Osteocyte (in vitro differentiated cells): ENCODE results near the gene RCVRN. TPM values are rescaled to one million over a fixed set of nuclear protein-coding genes. Genes with fewer than 3 reads are reported as not detected.
A peak's percentile ranks its signal among the peaks of the same experiment; 100 is the strongest.

Experiments used
- DNase-seq: peaks from one replicate; pipeline ENCODE4 v3.0.0; 2021; ENCODE audit warnings: mixed read lengths; ENCODE audit not compliant: unreplicated experiment; ENCODE audit errors: extremely low spot score
- H3K27ac Mint-ChIP-seq: one replicate; pipeline ENCODE4 v1.8.0; 2021; ENCODE audit warnings: mild to moderate bottlenecking, mixed read lengths; ENCODE audit not compliant: unreplicated experiment
- H3K27me3 Mint-ChIP-seq: one replicate; pipeline ENCODE4 v1.8.0; 2021; ENCODE audit warnings: mixed read lengths; ENCODE audit not compliant: unreplicated experiment
- H3K36me3 Mint-ChIP-seq: one replicate; pipeline ENCODE4 v1.8.0; 2021; ENCODE audit warnings: mixed read lengths; ENCODE audit not compliant: unreplicated experiment
- H3K4me1 Mint-ChIP-seq: one replicate; pipeline ENCODE4 v1.8.0; 2021; ENCODE audit warnings: mixed read lengths; ENCODE audit not compliant: unreplicated experiment
- H3K4me3 Mint-ChIP-seq: one replicate; pipeline ENCODE4 v1.8.0; 2021; ENCODE audit warnings: mild to moderate bottlenecking, moderate library complexity, mixed read lengths; ENCODE audit not compliant: unreplicated experiment
- H3K9me3 Mint-ChIP-seq: one replicate; pipeline ENCODE4 v1.8.0; 2021; ENCODE audit warnings: mixed read lengths; ENCODE audit not compliant: unreplicated experiment
- CTCF ChIP-seq: fragments of 200-600 bp; sonication (generic); IDR thresholded peaks from 2 replicates; pipeline ENCODE4 v1.5.0; 2021; ENCODE audit warnings: antibody characterized with exemption, mild to moderate bottlenecking, moderate library complexity
- total RNA-seq: library from RNA; stranded (reverse); gene quantifications from 2 replicates; pipeline ENCODE4 v1.2.1, GENCODE V29; 2021

RCVRN gene
- total RNA-seq, 1 donor from 2014 or later, result not detected

- H3K36me3 Mint-ChIP-seq, result peaks cover 2% of the 10 kb centered on the region
- H3K27me3 Mint-ChIP-seq, result no peaks in the 10 kb centered on the region
- peaks cover 14% of the 10 kb centered on the region for H3K4me1 Mint-ChIP-seq
- peaks cover 6% of the 10 kb centered on the region for H3K9me3 Mint-ChIP-seq
- TF ChIP-seq CTCF, result no peak
- DNase-seq, result no peak
- H3K27ac Mint-ChIP-seq, result no peak overlapping the region
- H3K4me3 Mint-ChIP-seq, result no peak overlapping the region
Measured at GRCh38 chr17:9894231-9894630, 10.8 kb downstream of the RCVRN start.

- Mint-ChIP-seq H3K9me3 (peaks cover 6% of the 10 kb centered on the region), H3K4me1 (peaks cover 14% of the 10 kb centered on the region), H3K27me3 (no peaks in the 10 kb centered on the region), H3K36me3 (peaks cover 2% of the 10 kb centered on the region), H3K4me3 (no peak overlapping the region), H3K27ac (peak overlapping the region; percentile 66)
- DNase-seq, result no peak
- TF ChIP-seq CTCF, result no peak
Measured at GRCh38 chr17:9893411-9894012, 11.6 kb downstream of the RCVRN start.

GRCh38 chr17:9890124-9890523 lies 14.9 kb downstream of the RCVRN start:
- no peak for DNase-seq
- Mint-ChIP-seq H3K36me3 (peaks cover 2% of the 10 kb centered on the region), H3K4me1 (peaks cover 14% of the 10 kb centered on the region), H3K9me3 (peaks cover 6% of the 10 kb centered on the region), H3K27me3 (no peaks in the 10 kb centered on the region), H3K4me3 (no peak overlapping the region), H3K27ac (no peak overlapping the region)
- peak; percentile 53 for TF ChIP-seq CTCF

GRCh38 chr17:9887508-9887907 lies 17.6 kb downstream of the RCVRN start:
- no peaks in the 10 kb centered on the region for H3K27me3 Mint-ChIP-seq
- no peak overlapping the region for H3K27ac Mint-ChIP-seq
- no peak for DNase-seq
- no peak for TF ChIP-seq CTCF
- H3K9me3 Mint-ChIP-seq, result peaks cover 10% of the 10 kb centered on the region
- H3K36me3 Mint-ChIP-seq, result peaks cover 3% of the 10 kb centered on the region
- no peak overlapping the region for H3K4me3 Mint-ChIP-seq
- H3K4me1 Mint-ChIP-seq, result no peaks in the 10 kb centered on the region

- no peaks in the 10 kb centered on the region for H3K27me3 Mint-ChIP-seq
- no peak for TF ChIP-seq CTCF
- no peak for DNase-seq
- peaks cover 19% of the 10 kb centered on the region for H3K9me3 Mint-ChIP-seq
- H3K27ac Mint-ChIP-seq, result no peak overlapping the region
- H3K4me3 Mint-ChIP-seq, result no peak overlapping the region
- H3K4me1 Mint-ChIP-seq, result no peaks in the 10 kb centered on the region
- peaks cover 3% of the 10 kb centered on the region for H3K36me3 Mint-ChIP-seq
Measured at GRCh38 chr17:9886141-9886930, 18.7 kb downstream of the RCVRN start.
